Body of pancreas (tissue), 4 donors: ENCODE results near the gene SLC22A4.

Experiments used
- CTCF ChIP-seq, 7 experiments: fragments of 450-650 bp in 4 of 7; fragments of 200-600 bp in 3 of 7; sonication (generic) in 3 of 7; IDR thresholded peaks; one replicate each; pipeline ENCODE4 v1.5.1; 2016 to 2019; ENCODE audit warnings: antibody characterized with exemption in 7 of 7
- POLR2A ChIP-seq, 3 donors: fragments of 450-650 bp; IDR thresholded peaks; one replicate each; pipeline ENCODE4 v1.6.1; 2016; ENCODE audit warnings: antibody characterized with exemption in 3 of 3, mild to moderate bottlenecking in 2 of 3

GRCh38 chr5:132253452-132254320 is 40.5 kb upstream of the SLC22A4 start:
- TF ChIP-seq CTCF (IDR thresholded peaks at IDR 0.05) (no peak), POLR2A (IDR thresholded peaks at IDR 0.05) (no peak)
